T-cell (primary cell): ENCODE results near the gene DPEP3. TPM values are rescaled to one million over a fixed set of nuclear protein-coding genes. Genes with fewer than 3 reads are reported as not detected.
A peak's percentile ranks its signal among the peaks of the same experiment; 100 is the strongest.

Source experiments
- ATAC-seq, 4 experiments: fragments of 200-7000 bp in 3 of 4; fragments of 150-1000 bp in 1 of 4; cut with Tn5 transposase; replicated peaks in 1 of 4; 1 replicate in 3 of 4; 2 replicates in 1 of 4; pipeline ENCODE4 v1.10.0; 2021; ENCODE audit warnings: moderate library complexity in 3 of 4, mild to moderate bottlenecking in 2 of 4, moderate number of reproducible peaks in 1 of 4
- CTCF ChIA-PET, 2 donors: fragments of 300-600 bp; sonication (Branson Sonifier 250); formaldehyde crosslinking; loops; one replicate each; lab custom pipeline; 2022; ENCODE audit warnings: antibody characterized with exemption in 2 of 2; lab: Charles Lee
- POLR2A ChIA-PET, 2 donors: fragments of 300-600 bp; sonication (Branson Sonifier 250); formaldehyde crosslinking; loops; one replicate each; lab custom pipeline; 2022; ENCODE audit warnings: antibody characterized with exemption in 2 of 2; lab: Charles Lee
- DNase-seq, 35 experiments: peaks; one replicate each; pipeline versions ENCODE4 v3.0.0 to v3.0.0-alpha.2; 2013 to 2023
- H3K27ac ChIP-seq: one replicate; pipeline ENCODE4 v1.5.1; 2013; ENCODE audit warnings: low read length
- H3K27me3 ChIP-seq, 2 experiments: replicated peaks in 1 of 2; 1 replicate in 1 of 2; 2 replicates in 1 of 2; pipeline versions ENCODE4 v1.6.1 to v1.7.0; 2013; ENCODE audit warnings: low read length in 1 of 2, mixed read lengths in 1 of 2; ENCODE audit not compliant: control insufficient read depth in 2 of 2, insufficient read depth in 2 of 2; ENCODE audit errors: extremely low read depth in 1 of 2
- H3K36me3 ChIP-seq, 2 donors: 1 replicate in 1 of 2; 2 replicates in 1 of 2; pipeline versions ENCODE4 v1.6.1 to v1.7.0; 2013; ENCODE audit warnings: low read length in 1 of 2; ENCODE audit not compliant: control insufficient read depth in 2 of 2, insufficient read depth in 1 of 2; ENCODE audit errors: extremely low read depth in 1 of 2
- H3K4me1 ChIP-seq, 2 experiments: 1 replicate in 1 of 2; 2 replicates in 1 of 2; pipeline versions ENCODE4 v1.6.1 to v1.7.0; 2013; ENCODE audit warnings: low read length in 2 of 2, mixed read lengths in 1 of 2; ENCODE audit not compliant: insufficient read depth in 2 of 2, control insufficient read depth in 1 of 2; ENCODE audit errors: extremely low read depth in 1 of 2
- H3K4me3 ChIP-seq, 2 donors: 1 replicate in 1 of 2; 2 replicates in 1 of 2; pipeline versions ENCODE4 v1.5.1 to v1.7.0; 2013; ENCODE audit warnings: mild to moderate bottlenecking in 2 of 2, low read length in 1 of 2, moderate library complexity in 1 of 2; ENCODE audit not compliant: control insufficient read depth in 1 of 2; ENCODE audit errors: extremely low read depth in 1 of 2
- H3K9me3 ChIP-seq: 2 replicates; pipeline ENCODE4 v1.7.0; 2013
- H3K27ac Mint-ChIP-seq, 2 donors: one replicate each; pipeline ENCODE4 v1.8.0; 2020 to 2021; ENCODE audit warnings: mild to moderate bottlenecking in 2 of 2, mixed read lengths in 2 of 2
- H3K27me3 Mint-ChIP-seq, 2 donors: one replicate each; pipeline ENCODE4 v1.8.0; 2021 to 2022; ENCODE audit warnings: mixed read lengths in 2 of 2
- H3K36me3 Mint-ChIP-seq: one replicate; pipeline ENCODE4 v1.8.0; 2021; ENCODE audit warnings: mixed read lengths
- H3K4me1 Mint-ChIP-seq, 3 donors: one replicate each; pipeline ENCODE4 v1.8.0; 2020 to 2022; ENCODE audit warnings: mixed read lengths in 3 of 3, mild to moderate bottlenecking in 1 of 3
- H3K4me3 Mint-ChIP-seq, 3 donors: one replicate each; pipeline ENCODE4 v1.8.0; 2020 to 2022; ENCODE audit warnings: mild to moderate bottlenecking in 3 of 3, mixed read lengths in 3 of 3, moderate library complexity in 3 of 3
- H3K9me3 Mint-ChIP-seq, 3 donors: one replicate each; pipeline ENCODE4 v1.8.0; 2020 to 2022; ENCODE audit warnings: mixed read lengths in 3 of 3
- WGBS: methylation state at CpG from one replicate; pipeline ENCODE4 v1.1.5; 2013; ENCODE audit warnings: missing lambda C conversion rate; ENCODE audit not compliant: insufficient coverage; 5-methylcytosine and 5-hydroxymethylcytosine counted together
- total RNA-seq, 35 experiments: library from RNA in 6 of 35; stranded (reverse) in 6 of 35; fragments of 120-200 nt in 1 of 35; gene quantifications; one replicate each; pipeline versions ENCODE4 v1.2.1 to v1.2.4 and lab custom pipeline; 2013 to 2026

Gene DPEP3
- total RNA-seq, 5 donors from 2014 or later (not counting 1 experiment from before 2014, with no cell fraction given): 0.48 to 1.5 (median 1.1) TPM

GRCh38 chr16:67971111-67971510 is 9.2 kb downstream of the DPEP3 start:
- H3K27me3 ChIP-seq: no peaks in the 10 kb centered on the region
- Mint-ChIP-seq H3K4me3 (peak overlapping the region in 1 of 3 donors; percentile 48), H3K9me3 (no peaks in the 10 kb centered on the region), H3K36me3 (no peaks in the 10 kb centered on the region), H3K4me1 (peaks cover 21 to 25% (median 21%) of the 10 kb centered on the region in 3 donors), H3K27me3 (no peaks in the 10 kb centered on the region), H3K27ac (peak overlapping the region in 1 of 2 donors; percentile 64)
- ChIA-PET POLR2A (no interaction called here), CTCF (interaction anchor here in 1 of 2 donors (0.6 kb wide), 1 partner anchor 450 kb away, joined by 3 read pairs; no protein-coding TSS in a partner anchor)
- H3K4me3 ChIP-seq: no peak overlapping the region
- no CpG with 5 or more reads among the region's 9 CpGs for WGBS
- no peaks in the 10 kb centered on the region for H3K36me3 ChIP-seq
- DNase-seq (no peak), ATAC-seq (no peak)
- no peaks in the 10 kb centered on the region for H3K9me3 ChIP-seq
- no peak overlapping the region for H3K27ac ChIP-seq
- peaks cover 10 to 28% of the 10 kb centered on the region in 2 experiments for H3K4me1 ChIP-seq

GRCh38 chr16:67969254-67970039 is 10.9 kb downstream of the DPEP3 start:
- H3K4me1 Mint-ChIP-seq: peaks cover 21 to 35% (median 23%) of the 10 kb centered on the region in 3 donors
- H3K27ac Mint-ChIP-seq: peak overlapping the region; percentile 91 to 92
- H3K4me3 ChIP-seq: peak overlapping the region; percentile 58 to 89
- H3K27me3 ChIP-seq: no peaks in the 10 kb centered on the region
- peaks cover 10 to 28% of the 10 kb centered on the region in 2 experiments for H3K4me1 ChIP-seq
- DNase-seq (peak in 1 of 35 experiments; percentile 55), ATAC-seq (peak in 2 of 4 experiments; percentile 34 to 41)
- H3K27ac ChIP-seq: peak overlapping the region; percentile 40
- ChIA-PET POLR2A (no interaction called here), CTCF (interaction anchor here in 1 of 2 donors (1.0 kb wide), 1 partner anchor 19 kb away, joined by 3 read pairs; no protein-coding TSS in a partner anchor)
- H3K9me3 ChIP-seq: no peaks in the 10 kb centered on the region
- H3K4me3 Mint-ChIP-seq: peak overlapping the region; percentile 85 to 93 (median 85)
- no peaks in the 10 kb centered on the region for H3K9me3 Mint-ChIP-seq
- H3K36me3 ChIP-seq: no peaks in the 10 kb centered on the region
- H3K27me3 Mint-ChIP-seq: no peaks in the 10 kb centered on the region
- H3K36me3 Mint-ChIP-seq: no peaks in the 10 kb centered on the region
- 67% methylated on average over 20 of the region's 40 CpGs for WGBS

GRCh38 chr16:67968400-67969253 is 11.7 kb downstream of the DPEP3 start, which contains the start of gene SLC12A4:
TSS of gene SLC12A4 (minus strand) at chr16:67968637. CDS start at chr16:67968553, 84 bp downstream.
- POLR2A ChIA-PET: no interaction called here
- CTCF ChIA-PET: interaction anchor here in 1 of 2 donors (1.0 kb wide), 1 partner anchor 20 kb away, joined by 3 read pairs; no protein-coding TSS in a partner anchor
- Mint-ChIP-seq H3K27me3 (no peaks in the 10 kb centered on the region), H3K4me3 (peak within 1 kb of the TSS; percentile 85 to 98 (median 94)), H3K4me1 (peaks cover 21 to 36% (median 23%) of the 10 kb centered on the region in 3 donors), H3K36me3 (no peaks in the 10 kb centered on the region), H3K27ac (peak within 1 kb of the TSS; percentile 91 to 92), H3K9me3 (no peaks in the 10 kb centered on the region)
- H3K36me3 ChIP-seq: no peaks in the 10 kb centered on the region
- H3K4me1 ChIP-seq: peaks cover 10 to 28% of the 10 kb centered on the region in 2 experiments
- ATAC-seq (peak; percentile 87 to 93 (median 89)), DNase-seq (peak; percentile 70 to 89 (median 81))
- peak within 1 kb of the TSS; percentile 58 to 89 for H3K4me3 ChIP-seq
- 1% methylated on average over 78 of the region's 78 CpGs for WGBS
- no peaks in the 10 kb centered on the region for H3K27me3 ChIP-seq
- H3K27ac ChIP-seq: peak within 1 kb of the TSS; percentile 40
- no peaks in the 10 kb centered on the region for H3K9me3 ChIP-seq

DNA sequence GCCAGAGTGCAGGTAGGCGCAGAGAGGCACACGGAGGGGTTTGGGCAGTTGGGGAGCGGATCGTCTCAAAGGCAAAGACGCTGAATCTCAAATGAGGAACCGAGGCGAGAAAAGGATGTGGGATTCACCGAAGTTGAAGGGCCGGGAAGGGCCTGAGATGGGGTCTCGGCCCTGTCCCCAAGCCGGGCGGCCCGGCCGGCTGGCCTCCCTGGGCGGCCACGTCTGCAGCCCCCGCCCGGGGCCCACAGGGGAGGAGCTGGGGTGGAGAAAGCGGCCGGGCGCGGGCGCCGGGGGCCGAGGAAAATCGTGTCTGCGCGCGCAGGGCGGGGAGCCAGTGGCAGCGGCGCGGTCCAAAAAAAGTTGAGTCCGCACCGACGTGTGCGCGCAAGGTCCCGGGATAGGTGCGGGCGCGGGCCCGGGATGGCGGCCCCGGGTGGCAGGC is 12.3 kb downstream of the DPEP3 start:
- Mint-ChIP-seq H3K4me3 (peak overlapping the region; percentile 85 to 98 (median 94)), H3K9me3 (no peaks in the 10 kb centered on the region), H3K27me3 (no peaks in the 10 kb centered on the region), H3K4me1 (peaks cover 21 to 36% (median 23%) of the 10 kb centered on the region in 3 donors), H3K36me3 (peaks cover 2% of the 10 kb centered on the region), H3K27ac (peak overlapping the region; percentile 90 to 91)
- Histone ChIP-seq H3K9me3 (no peaks in the 10 kb centered on the region), H3K4me1 (peaks cover 10 to 28% of the 10 kb centered on the region in 2 experiments), H3K27me3 (no peaks in the 10 kb centered on the region), H3K4me3 (peak overlapping the region; percentile 58 to 73), H3K27ac (no peak overlapping the region), H3K36me3 (peaks cover 0 to 2% of the 10 kb centered on the region in 2 donors)
- WGBS: under 1% methylated on average over 45 of the region's 45 CpGs
- CTCF ChIA-PET: no interaction called here
- POLR2A ChIA-PET: no interaction called here
- ATAC-seq (peak in 3 of 4 experiments; percentile 20 to 32 (median 31)), DNase-seq (peak in 8 of 35 experiments; percentile 5 to 50 (median 18))

GRCh38 chr16:67967183-67967957 is 12.9 kb downstream of the DPEP3 start:
- DNase-seq (peak in 10 of 35 experiments; percentile 3 to 44 (median 20)), ATAC-seq (no peak)
- peaks cover 7% of the 10 kb centered on the region for H3K36me3 Mint-ChIP-seq
- 23% methylated on average over 5 of the region's 18 CpGs for WGBS
- H3K4me1 ChIP-seq: peaks cover 10 to 28% of the 10 kb centered on the region in 2 experiments
- H3K27me3 ChIP-seq: no peaks in the 10 kb centered on the region
- H3K27ac Mint-ChIP-seq: peak overlapping the region; percentile 90 to 91
- H3K27me3 Mint-ChIP-seq: no peaks in the 10 kb centered on the region
- peak overlapping the region; percentile 85 to 98 (median 94) for H3K4me3 Mint-ChIP-seq
- POLR2A ChIA-PET: interaction anchor here in 1 of 2 donors (0.7 kb wide), 1 partner anchor 151 kb away, joined by 3 read pairs; no protein-coding TSS in a partner anchor
- no peak overlapping the region for H3K27ac ChIP-seq
- H3K9me3 ChIP-seq: no peaks in the 10 kb centered on the region
- peaks cover 21 to 36% (median 23%) of the 10 kb centered on the region in 3 donors for H3K4me1 Mint-ChIP-seq
- no peaks in the 10 kb centered on the region for H3K9me3 Mint-ChIP-seq
- peak overlapping the region; percentile 58 to 73 for H3K4me3 ChIP-seq
- H3K36me3 ChIP-seq: peaks cover 0 to 4% of the 10 kb centered on the region in 2 donors
- CTCF ChIA-PET: no interaction called here
